Measurements from ENCODE around the gene CYP2A13.
"Not testable (repeated sequence)": the region's sequence is repeated elsewhere in the genome, so short reads cannot be mapped to it uniquely, and the experiment has no call there.

The CYP2A13 gene

GRCh38 chr19:41098762-41099161 is 10.5 kb downstream of the CYP2A13 start:
- no peak overlapping the region for H3K27ac Mint-ChIP-seq
- H3K4me1 Mint-ChIP-seq: no peaks in the 10 kb centered on the region
- DNase-seq (ENCODE audit: low spot score in 2 of 2): no peak
- no peak overlapping the region for H3K4me3 Mint-ChIP-seq
- no peaks in the 10 kb centered on the region for H3K36me3 Mint-ChIP-seq
- H3K27me3 Mint-ChIP-seq: peaks cover 8% of the 10 kb centered on the region
- H3K9me3 Mint-ChIP-seq: peaks cover 3% of the 10 kb centered on the region
- no peak for ATAC-seq (ENCODE audit: low read depth)

GRCh38 chr19:41102210-41102609 is 14.0 kb downstream of the CYP2A13 start:
- DNase-seq (ENCODE audit: low spot score in 2 of 2); H3K27ac Mint-ChIP-seq; H3K36me3 Mint-ChIP-seq; ATAC-seq (ENCODE audit: low read depth); H3K27me3 Mint-ChIP-seq; H3K4me3 Mint-ChIP-seq; H3K4me1 Mint-ChIP-seq: not testable (repeated sequence)
- peaks cover 12% of the 10 kb centered on the region for H3K9me3 Mint-ChIP-seq

GRCh38 chr19:41106177-41106576 is 17.9 kb downstream of the CYP2A13 start:
- Mint-ChIP-seq H3K9me3 (peaks cover 12% of the 10 kb centered on the region), H3K27me3 (peaks cover 3% of the 10 kb centered on the region), H3K4me3 (no peak overlapping the region), H3K27ac (no peak overlapping the region), H3K4me1 (no peaks in the 10 kb centered on the region), H3K36me3 (peaks cover 4% of the 10 kb centered on the region)
- DNase-seq (ENCODE audit: low spot score in 2 of 2) (no peak), ATAC-seq (ENCODE audit: low read depth) (no peak)

- H3K4me1 Mint-ChIP-seq: no peaks in the 10 kb centered on the region
- H3K9me3 Mint-ChIP-seq: peaks cover 2% of the 10 kb centered on the region
- no peak overlapping the region for H3K4me3 Mint-ChIP-seq
- peaks cover 13% of the 10 kb centered on the region for H3K27me3 Mint-ChIP-seq
- ATAC-seq (ENCODE audit: low read depth) (no peak), DNase-seq (ENCODE audit: low spot score in 2 of 2) (no peak)
- H3K36me3 Mint-ChIP-seq: peaks cover 4% of the 10 kb centered on the region
- no peak overlapping the region for H3K27ac Mint-ChIP-seq
Measured at GRCh38 chr19:41111296-41111695, 23.0 kb downstream of the CYP2A13 start.

- Mint-ChIP-seq H3K9me3 (peaks cover 2% of the 10 kb centered on the region), H3K4me3 (no peak overlapping the region), H3K27ac (no peak overlapping the region), H3K4me1 (no peaks in the 10 kb centered on the region), H3K27me3 (peaks cover 16% of the 10 kb centered on the region), H3K36me3 (peaks cover 4% of the 10 kb centered on the region)
- DNase-seq (ENCODE audit: low spot score in 2 of 2) (no peak), ATAC-seq (ENCODE audit: low read depth) (no peak)
Measured at GRCh38 chr19:41111750-41112295, 23.6 kb downstream of the CYP2A13 start.

- H3K27ac Mint-ChIP-seq: no peak overlapping the region
- DNase-seq (ENCODE audit: low spot score in 2 of 2): no peak
Measured at GRCh38 chr19:41112728-41113290, 24.6 kb downstream of the CYP2A13 start.

GRCh38 chr19:41114132-41114531 is 25.9 kb downstream of the CYP2A13 start, which contains the start of gene CYP2F1:
Gene CYP2F1, plus strand, starts transcription at chr19:41114432. Its CDS starts 1,757 bp downstream, at chr19:41116189.
- no peak for DNase-seq (ENCODE audit: low spot score in 2 of 2)
- H3K9me3 Mint-ChIP-seq: peaks cover 5% of the 10 kb centered on the region
- H3K27ac Mint-ChIP-seq: no peak within 1 kb of the TSS
- H3K4me1 Mint-ChIP-seq: no peaks in the 10 kb centered on the region
- peaks cover 22% of the 10 kb centered on the region for H3K27me3 Mint-ChIP-seq
- ATAC-seq (ENCODE audit: low read depth): no peak
- peaks cover 7% of the 10 kb centered on the region for H3K36me3 Mint-ChIP-seq
- H3K4me3 Mint-ChIP-seq: no peak within 1 kb of the TSS

More at GRCh38 chr19:41112728-41113290, 24.6 kb downstream of the CYP2A13 start:
- Mint-ChIP-seq H3K4me3 (no peak overlapping the region), H3K9me3 (peaks cover 5% of the 10 kb centered on the region), H3K27me3 (peaks cover 20% of the 10 kb centered on the region), H3K4me1 (no peaks in the 10 kb centered on the region), H3K36me3 (peaks cover 7% of the 10 kb centered on the region)
- ATAC-seq (ENCODE audit: low read depth): no peak

GRCh38 chr19:41116261-41116660 is 28.0 kb downstream of the CYP2A13 start:
- H3K4me3 Mint-ChIP-seq: no peak overlapping the region
- ATAC-seq (ENCODE audit: low read depth): no peak
- H3K27me3 Mint-ChIP-seq: peaks cover 24% of the 10 kb centered on the region
- H3K9me3 Mint-ChIP-seq: peaks cover 5% of the 10 kb centered on the region
- H3K27ac Mint-ChIP-seq: no peak overlapping the region
- H3K4me1 Mint-ChIP-seq: peaks cover 6% of the 10 kb centered on the region
- H3K36me3 Mint-ChIP-seq: peaks cover 7% of the 10 kb centered on the region
- DNase-seq (ENCODE audit: low spot score in 2 of 2): no peak

GRCh38 chr19:41120929-41121911 is 33.0 kb downstream of the CYP2A13 start:
- peaks cover 20% of the 10 kb centered on the region for H3K27me3 Mint-ChIP-seq
- not testable (repeated sequence) for DNase-seq (ENCODE audit: low spot score in 2 of 2); H3K4me3 Mint-ChIP-seq; H3K9me3 Mint-ChIP-seq; H3K36me3 Mint-ChIP-seq
- H3K27ac Mint-ChIP-seq: peak overlapping the region; percentile 11
- peak; percentile 66 for ATAC-seq (ENCODE audit: low read depth)
- H3K4me1 Mint-ChIP-seq: peaks cover 10% of the 10 kb centered on the region

GRCh38 chr19:41122846-41123245 is 34.6 kb downstream of the CYP2A13 start:
- H3K9me3 Mint-ChIP-seq; H3K36me3 Mint-ChIP-seq; H3K4me3 Mint-ChIP-seq; ATAC-seq (ENCODE audit: low read depth); H3K27ac Mint-ChIP-seq; DNase-seq (ENCODE audit: low spot score in 2 of 2): not testable (repeated sequence)
- Mint-ChIP-seq H3K27me3 (peaks cover 13% of the 10 kb centered on the region), H3K4me1 (peaks cover 14% of the 10 kb centered on the region)

GRCh38 chr19:41123716-41124294 is 35.6 kb downstream of the CYP2A13 start:
- Mint-ChIP-seq H3K4me1 (peaks cover 19% of the 10 kb centered on the region), H3K27ac (no peak overlapping the region)
- DNase-seq (ENCODE audit: low spot score in 2 of 2): no peak

GRCh38 chr19:41126765-41127203 is 38.5 kb downstream of the CYP2A13 start:
- not testable (repeated sequence) for H3K27ac Mint-ChIP-seq; H3K4me1 Mint-ChIP-seq; H3K9me3 Mint-ChIP-seq; H3K4me3 Mint-ChIP-seq; H3K36me3 Mint-ChIP-seq; ATAC-seq (ENCODE audit: low read depth)
- DNase-seq (ENCODE audit: low spot score in 2 of 2): peak in 1 of 2 donors; percentile 48
- H3K27me3 Mint-ChIP-seq: peaks cover 20% of the 10 kb centered on the region

More at GRCh38 chr19:41123716-41124294, 35.6 kb downstream of the CYP2A13 start:
- Mint-ChIP-seq H3K27me3 (peaks cover 14% of the 10 kb centered on the region), H3K9me3 (no peaks in the 10 kb centered on the region), H3K4me3 (no peak overlapping the region), H3K36me3 (peaks cover 2% of the 10 kb centered on the region)
- no peak for ATAC-seq (ENCODE audit: low read depth)

GRCh38 chr19:41127362-41127761 is 39.1 kb downstream of the CYP2A13 start:
- H3K36me3 Mint-ChIP-seq; H3K4me1 Mint-ChIP-seq; H3K4me3 Mint-ChIP-seq; ATAC-seq (ENCODE audit: low read depth); DNase-seq (ENCODE audit: low spot score in 2 of 2); H3K9me3 Mint-ChIP-seq; H3K27ac Mint-ChIP-seq: not testable (repeated sequence)
- peaks cover 21% of the 10 kb centered on the region for H3K27me3 Mint-ChIP-seq

All from memory B cell (primary cell).